H1 (cell line): ENCODE measurements around the gene CDYL. TPM values are rescaled to one million over a fixed set of nuclear protein-coding genes. Genes with fewer than 3 reads are reported as not detected.

Source experiments
- CTCF ChIA-PET: fragments of 300-600 bp; sonication (Branson Sonifier 250); formaldehyde crosslinking; loops from one replicate; lab custom pipeline; 2021; ENCODE audit not compliant: partially characterized antibody; lab: Charles Lee
- POLR2A ChIA-PET: fragments of 300-600 bp; sonication (Branson Sonifier 250); formaldehyde crosslinking; loops from one replicate; lab custom pipeline; 2021; ENCODE audit warnings: inconsistent platforms; ENCODE audit not compliant: partially characterized antibody; lab: Charles Lee
- DNase-seq, 2 experiments: peaks; one replicate each; pipeline versions ENCODE4 v3.0.0 to v3.0.0-alpha.2; 2010 to 2022; ENCODE audit warnings: low spot score in 2 of 2, low read depth in 1 of 2, mixed read lengths in 1 of 2
- FAIRE-seq: peaks from 2 replicates; lab custom pipeline; 2011; peaks lifted over from hg19 to GRCh38; lab: Jason Lieb, UNC
- H2AFZ ChIP-seq: 2 replicates; pipeline ENCODE4 v1.8.1; 2012; ENCODE audit warnings: low read length, inconsistent platforms
- H2AK5ac ChIP-seq: 2 replicates; pipeline ENCODE4 v1.6.1; 2013; ENCODE audit warnings: low read depth, low read length
- H2BK120ac ChIP-seq: replicated peaks from 2 replicates; pipeline ENCODE3; 2013; ENCODE audit warnings: low read depth, low read length, inconsistent platforms
- H2BK12ac ChIP-seq: 2 replicates; pipeline ENCODE4 v1.6.1; 2013; ENCODE audit warnings: low read depth, low read length
- H2BK15ac ChIP-seq: 2 replicates; pipeline ENCODE4 v1.6.1; 2013; ENCODE audit warnings: low read length
- H2BK20ac ChIP-seq: 2 replicates; pipeline ENCODE4 v1.6.1; 2013; ENCODE audit warnings: low read length
- H2BK5ac ChIP-seq: 2 replicates; pipeline ENCODE4 v1.6.1; 2013; ENCODE audit warnings: low read depth, low read length
- H3K14ac ChIP-seq: 2 replicates; pipeline ENCODE4 v1.6.1; 2013; ENCODE audit warnings: inconsistent platforms; ENCODE audit not compliant: insufficient read length
- H3K18ac ChIP-seq: 2 replicates; pipeline ENCODE4 v1.6.1; 2013; ENCODE audit warnings: low read length; ENCODE audit errors: extremely low read depth
- H3K23ac ChIP-seq: 2 replicates; pipeline ENCODE4 v1.6.1; 2013; ENCODE audit warnings: inconsistent platforms; ENCODE audit not compliant: insufficient read length
- H3K23me2 ChIP-seq: 2 replicates; pipeline ENCODE4 v1.6.1; 2013; ENCODE audit warnings: low read depth, low read length
- H3K27ac ChIP-seq: 2 replicates; pipeline ENCODE4 v1.6.1; 2011; ENCODE audit warnings: low read depth, low read length, inconsistent platforms
- H3K27me3 ChIP-seq, 4 experiments: replicated peaks in 1 of 4; 1 replicate in 1 of 4; 2 replicates in 3 of 4; pipeline versions ENCODE4 v1.6.1 to v1.8.1; 2011 to 2013; ENCODE audit warnings: low read length in 3 of 4, mild to moderate bottlenecking in 3 of 4, inconsistent platforms in 2 of 4, mixed read lengths in 2 of 4, moderate library complexity in 1 of 4; ENCODE audit not compliant: control insufficient read depth in 3 of 4, insufficient read depth in 3 of 4; ENCODE audit errors: extremely low read depth in 1 of 4
- H3K36me3 ChIP-seq, 4 experiments: 2 replicates each; pipeline versions ENCODE4 v1.6.1 to v1.8.1; 2011 to 2013; ENCODE audit warnings: mild to moderate bottlenecking in 4 of 4, low read length in 3 of 4, moderate library complexity in 2 of 4, control low read depth in 1 of 4, inconsistent platforms in 1 of 4; ENCODE audit not compliant: insufficient read depth in 4 of 4, control insufficient read depth in 2 of 4
- H3K4ac ChIP-seq: replicated peaks from 2 replicates; pipeline ENCODE3; 2013; ENCODE audit warnings: low read length, low read depth, mixed read lengths, inconsistent platforms; ENCODE audit not compliant: insufficient read length
- H3K4me1 ChIP-seq, 4 experiments: replicated peaks in 1 of 4; 1 replicate in 1 of 4; 2 replicates in 3 of 4; pipeline versions ENCODE4 v1.6.1 to v1.8.1; 2011 to 2013; ENCODE audit warnings: low read length in 3 of 4, inconsistent platforms in 2 of 4, mixed read lengths in 1 of 4; ENCODE audit not compliant: insufficient read depth in 4 of 4, control insufficient read depth in 3 of 4
- H3K4me2 ChIP-seq, 2 experiments: 2 replicates each; pipeline versions ENCODE4 v1.6.1 to v1.8.1; 2011 to 2013; ENCODE audit warnings: low read depth in 2 of 2, low read length in 2 of 2, control low read depth in 1 of 2, inconsistent platforms in 1 of 2, mild to moderate bottlenecking in 1 of 2; ENCODE audit not compliant: insufficient read depth in 1 of 2
- H3K4me3 ChIP-seq, 4 experiments: fragments of 200-600, 300-600 bp in 1 of 4; sonication (generic), shearing (Covaris generic), sonication (Bioruptor Twin) in 1 of 4; 2 replicates each; pipeline versions ENCODE4 v1.5.1 to v1.8.1; 2011 to 2016; ENCODE audit warnings: low read length in 4 of 4, low read depth in 3 of 4, control low read depth in 2 of 4, inconsistent platforms in 2 of 4, mild to moderate bottlenecking in 2 of 4, mixed read lengths in 1 of 4, moderate library complexity in 1 of 4; ENCODE audit not compliant: insufficient read depth in 2 of 4; ENCODE audit errors: extremely low read depth in 1 of 4
- H3K56ac ChIP-seq: replicated peaks from 2 replicates; pipeline ENCODE3; 2013; ENCODE audit warnings: low read depth, mild to moderate bottlenecking, mixed read lengths, low read length, inconsistent platforms; ENCODE audit not compliant: insufficient read length
- H3K79me1 ChIP-seq: 2 replicates; pipeline ENCODE4 v1.6.1; 2013; ENCODE audit warnings: low read depth, low read length, control low read depth
- H3K79me2 ChIP-seq, 2 experiments: 2 replicates each; pipeline versions ENCODE4 v1.6.1 to v1.8.1; 2012 to 2013; ENCODE audit warnings: low read length in 2 of 2, mild to moderate bottlenecking in 2 of 2, inconsistent platforms in 1 of 2; ENCODE audit not compliant: insufficient read depth in 2 of 2, control insufficient read depth in 1 of 2
- H3K9ac ChIP-seq, 4 experiments: replicated peaks in 1 of 4; 1 replicate in 1 of 4; 2 replicates in 3 of 4; pipeline versions ENCODE4 v1.6.1 to v1.8.1; 2011 to 2013; ENCODE audit warnings: low read depth in 3 of 4, low read length in 3 of 4, control low read depth in 2 of 4, mild to moderate bottlenecking in 2 of 4, moderate library complexity in 2 of 4, inconsistent platforms in 1 of 4; ENCODE audit errors: extremely low read depth in 1 of 4
- H3K9me3 ChIP-seq, 2 experiments: 2 replicates each; pipeline versions ENCODE4 v1.6.1 to v1.8.1; 2012 to 2013; ENCODE audit warnings: mild to moderate bottlenecking in 2 of 2, moderate library complexity in 2 of 2, control low read depth in 1 of 2, inconsistent platforms in 1 of 2, low read depth in 1 of 2, low read length in 1 of 2, mixed read lengths in 1 of 2; ENCODE audit not compliant: insufficient read depth in 2 of 2
- H4K20me1 ChIP-seq, 2 experiments: replicated peaks in 1 of 2; 2 replicates each; pipeline versions ENCODE3 to v1.8.1; 2011 to 2013; ENCODE audit warnings: inconsistent platforms in 2 of 2, low read length in 2 of 2, mild to moderate bottlenecking in 1 of 2; ENCODE audit not compliant: insufficient read depth in 2 of 2, control insufficient read depth in 1 of 2
- H4K5ac ChIP-seq: 2 replicates; pipeline ENCODE4 v1.6.1; 2013; ENCODE audit warnings: low read length, low read depth, mixed read lengths, inconsistent platforms; ENCODE audit not compliant: insufficient read length
- H4K8ac ChIP-seq: 2 replicates; pipeline ENCODE4 v1.8.0; 2013; ENCODE audit warnings: mild to moderate bottlenecking, moderate library complexity, low read length, inconsistent platforms; ENCODE audit not compliant: insufficient read depth; ENCODE audit errors: extremely low read depth
- H4K91ac ChIP-seq: replicated peaks from 2 replicates; pipeline ENCODE3; 2013; ENCODE audit warnings: low read length, mixed read lengths, inconsistent platforms; ENCODE audit not compliant: insufficient read length
- EP300 ChIP-seq, 2 experiments: IDR thresholded peaks; 1 replicate in 1 of 2; 2 replicates in 1 of 2; pipeline ENCODE4 v1.6.1; 2011 to 2012; ENCODE audit warnings: low read depth in 2 of 2, low read length in 2 of 2, mild to moderate bottlenecking in 2 of 2, borderline replicate concordance in 1 of 2, inconsistent platforms in 1 of 2, moderate library complexity in 1 of 2
- GTF2F1 ChIP-seq: IDR thresholded peaks from 2 replicates; pipeline ENCODE4 v1.6.1; 2012; ENCODE audit warnings: low read depth, low read length, improper control_type of control experiment, borderline replicate concordance
- HDAC2 ChIP-seq, 2 experiments: fragments of 300-600 bp in 1 of 2; sonication (generic) in 1 of 2; IDR thresholded peaks; 2 replicates each; pipeline ENCODE4 v1.6.1; 2011 to 2012; ENCODE audit warnings: low read depth in 2 of 2, low read length in 2 of 2, mild to moderate bottlenecking in 2 of 2, moderate library complexity in 2 of 2, borderline replicate concordance in 1 of 2, inconsistent platforms in 1 of 2
- KDM4A ChIP-seq: IDR thresholded peaks from one replicate; pipeline ENCODE4 v1.7.1; 2012; ENCODE audit warnings: low read depth, mild to moderate bottlenecking, moderate library complexity, low read length, inconsistent platforms; ENCODE audit not compliant: severe bottlenecking
- MAFK ChIP-seq: IDR thresholded peaks from 2 replicates; pipeline ENCODE4 v1.6.1; 2012; ENCODE audit warnings: low read depth, mild to moderate bottlenecking, improper control_type of control experiment, low read length
- POLR2A ChIP-seq, 2 experiments: IDR thresholded peaks; 1 replicate in 1 of 2; 2 replicates in 1 of 2; pipeline ENCODE4 v1.6.1; 2011; ENCODE audit warnings: low read depth in 2 of 2, low read length in 2 of 2, mild to moderate bottlenecking in 2 of 2; ENCODE audit errors: control extremely low read depth in 1 of 2
- RAD21 ChIP-seq, 2 experiments: IDR thresholded peaks in 1 of 2; conservative IDR thresholded peaks in 1 of 2; 2 replicates each; pipeline ENCODE4 v1.6.1; 2011; ENCODE audit warnings: low read depth in 2 of 2, low read length in 2 of 2, improper control_type of control experiment in 1 of 2, inconsistent platforms in 1 of 2, mild to moderate bottlenecking in 1 of 2, moderate library complexity in 1 of 2
- RBBP5 ChIP-seq: IDR thresholded peaks from 2 replicates; pipeline ENCODE4 v1.7.1; 2012; ENCODE audit warnings: low read depth, mild to moderate bottlenecking, inconsistent platforms, low read length, moderate library complexity, borderline replicate concordance
- TEAD4 ChIP-seq: IDR thresholded peaks from 2 replicates; pipeline ENCODE4 v1.6.1; 2012; ENCODE audit warnings: low read depth, low read length, inconsistent platforms, mixed read lengths
- WGBS, 2 experiments: shearing (Covaris generic) in 1 of 2; methylation state at CpG; one replicate each; pipeline versions ENCODE4 v1.1.6 to v1.1.7; 2013 to 2015; ENCODE audit warnings: low lambda C conversion rate in 2 of 2, mixed read lengths in 2 of 2, inconsistent platforms in 1 of 2, low coverage in 1 of 2, missing lambda C conversion rate in 1 of 2; ENCODE audit not compliant: insufficient replicate concordance in 2 of 2, insufficient coverage in 1 of 2, insufficient read length in 1 of 2; ENCODE audit errors: extremely low coverage in 1 of 2, missing lambda C conversion rate in 1 of 2; 5-methylcytosine and 5-hydroxymethylcytosine counted together
- polyA plus RNA-seq, 7 experiments: library from polyadenylated mRNA; depleted of rRNA in 3 of 7; stranded (reverse) in 5 of 7; unstranded in 2 of 7; fragments of >200 nt in 5 of 7; fragments of 200-250 nt in 2 of 7; gene quantifications; 1 replicate in 5 of 7; 2 replicates in 1 of 7; 4 replicates in 1 of 7; pipeline versions ENCODE4 v1.2.1 to v1.2.3, GENCODE V29; 2011 to 2013; ENCODE audit warnings: missing spikeins in 2 of 7, mixed read lengths in 2 of 7
- total RNA-seq: library from RNA; stranded (reverse); fragmentation: NEBNext Ultra II Directional; extraction: Animal tissue kit (Norgen Biotek cat#: 25700); gene quantifications from 2 replicates; pipeline ENCODE4 v1.2.1, GENCODE V29; 2021
- TF ChIP-seq, protein P1 (sequence below): IDR thresholded peaks from 2 replicates; pipeline ENCODE4 v1.6.1; 2012; ENCODE audit warnings: inconsistent platforms

The CDYL gene
- total and polyA plus RNA-seq, 2 of the 8 experiments (the other 6 are each of a cell fraction or from before 2014, with no cell fraction given) = 56.4 to 119 TPM

DNA sequence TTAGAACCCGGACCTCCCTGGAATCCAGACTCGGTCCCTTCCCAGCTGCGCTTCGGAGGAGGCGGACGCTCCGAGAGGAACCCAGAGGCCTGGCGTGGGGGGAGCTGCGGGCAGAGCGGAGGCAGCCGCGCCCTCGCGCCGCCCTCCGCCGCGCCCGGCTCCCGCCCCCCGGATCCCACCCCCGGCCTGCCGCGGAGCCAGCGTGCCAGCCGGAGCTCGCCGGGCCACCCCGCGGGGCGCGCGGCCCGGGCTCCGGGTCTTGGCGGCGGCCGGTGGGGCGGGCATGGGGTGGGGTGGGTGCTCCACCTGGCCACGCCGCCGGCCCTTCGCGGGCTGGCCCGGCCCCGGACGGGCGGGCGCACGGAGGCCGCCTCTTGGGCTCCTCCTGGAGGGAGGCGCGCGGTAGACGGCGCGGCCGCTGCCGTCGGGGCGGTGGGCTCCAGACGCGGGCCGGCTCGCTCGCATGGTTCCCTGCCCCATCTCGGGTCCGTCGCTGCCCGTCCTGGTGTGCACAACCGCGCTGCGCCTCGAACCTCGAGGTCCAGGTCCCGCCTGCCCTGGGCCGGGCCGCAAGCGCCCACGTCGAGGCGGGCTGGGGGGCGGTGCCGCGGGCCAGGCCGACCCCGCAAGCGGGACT, 592 bp upstream of the CDYL start:
- Histone ChIP-seq H3K9ac (peak overlapping the region; percentile 39 to 69 (median 55); a peak in 6 of 7 replicates), H3K56ac (no peak overlapping the region), H3K18ac (peak overlapping the region; percentile 64; the same call in 1 of the 2 replicates), H3K4me1 (peaks cover 3 to 18% (median 13%) of the 10 kb centered on the region in 4 experiments; a peak in 5 of 7 replicates), H3K4me3 (peak overlapping the region; percentile 84 to 90 (median 88)), H4K91ac (no peak overlapping the region), H3K36me3 (peaks cover 0 to 4% (median 0%) of the 10 kb centered on the region in 4 experiments; a peak in 1 of 8 replicates), H4K8ac (peak overlapping the region; percentile 69; the same call in 1 of the 2 replicates), H3K9me3 (peaks cover 0 to 3% of the 10 kb centered on the region in 2 experiments; a peak in 2 of 4 replicates), H3K14ac (no peak overlapping the region), H4K5ac (no peak overlapping the region), H2BK20ac (no peak overlapping the region), H2BK12ac (no peak overlapping the region), H2AK5ac (no peak overlapping the region), H3K79me2 (peaks cover 41 to 63% of the 10 kb centered on the region in 2 experiments), H3K27me3 (peaks cover 10 to 25% (median 21%) of the 10 kb centered on the region in 4 experiments), H3K4me2 (peak overlapping the region; percentile 93 to 94), H3K27ac (peak overlapping the region; percentile 0; the same call in 1 of the 2 replicates), H2BK5ac (no peak overlapping the region; the same call in 1 of the 2 replicates), H4K20me1 (peaks cover 37 to 38% of the 10 kb centered on the region in 2 experiments), H3K23ac (no peak overlapping the region), H3K79me1 (peaks cover 12% of the 10 kb centered on the region), H3K4ac (no peak overlapping the region), H2AFZ (no peak overlapping the region), H3K23me2 (peaks cover 16% of the 10 kb centered on the region), H2BK15ac (no peak overlapping the region), H2BK120ac (no peak overlapping the region)
- 1% methylated on average over 22 of the region's 88 CpGs; no CpG with 5 or more reads in 1 of the 2 experiments for WGBS, 2 experiments
- POLR2A ChIA-PET = no interaction called here
- CTCF ChIA-PET = no interaction called here
- peak in 1 of 2 experiments; percentile 47 for DNase-seq
- FAIRE-seq = no peak
- TF ChIP-seq EP300 (IDR thresholded peaks at IDR 0.05; ENCODE audit: borderline replicate concordance in 1 of 2, low read depth in 2 of 2, low read length in 2 of 2) = no peak
- TF ChIP-seq, protein P1, sequence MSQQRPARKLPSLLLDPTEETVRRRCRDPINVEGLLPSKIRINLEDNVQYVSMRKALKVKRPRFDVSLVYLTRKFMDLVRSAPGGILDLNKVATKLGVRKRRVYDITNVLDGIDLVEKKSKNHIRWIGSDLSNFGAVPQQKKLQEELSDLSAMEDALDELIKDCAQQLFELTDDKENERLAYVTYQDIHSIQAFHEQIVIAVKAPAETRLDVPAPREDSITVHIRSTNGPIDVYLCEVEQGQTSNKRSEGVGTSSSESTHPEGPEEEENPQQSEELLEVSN = no peak
- TF ChIP-seq POLR2A (IDR thresholded peaks at IDR 0.05; ENCODE audit: control extremely low read depth in 1 of 2, low read depth in 2 of 2, low read length in 2 of 2) = peak in 1 of 2 experiments; percentile 50; a peak in 2 of 3 replicates
- no peak for TF ChIP-seq HDAC2 (IDR thresholded peaks at IDR 0.05; ENCODE audit: borderline replicate concordance in 1 of 2, low read depth in 2 of 2, low read length in 2 of 2)
- peak; percentile 55; the same call in 1 of the 2 replicates for TF ChIP-seq TEAD4
- TF ChIP-seq GTF2F1 = no peak
- TF ChIP-seq MAFK = no peak
- TF ChIP-seq KDM4A = peak; percentile 60
- TF ChIP-seq RAD21 (IDR thresholded peaks at IDR 0.05 in 1 of 2, conservative IDR thresholded peaks at IDR 0.05 in 1 of 2; ENCODE audit: low read depth in 2 of 2, low read length in 2 of 2) = peak; percentile 20 to 57; a peak in 3 of 4 replicates
- no peak for TF ChIP-seq RBBP5
